Fibroblast of villous mesenchyme (primary cell): ENCODE results near the gene MAP2K7. TPM values are rescaled to one million over a fixed set of nuclear protein-coding genes. Genes with fewer than 3 reads are reported as not detected.

Experiments
- DNase-seq: peaks from one replicate; pipeline ENCODE4 v3.0.0-alpha.2; 2010; ENCODE audit warnings: low read depth
- H3K4me3 ChIP-seq: 2 replicates; pipeline ENCODE4 v1.5.1; 2011; ENCODE audit warnings: low read depth, mild to moderate bottlenecking, low read length
- CTCF ChIP-seq: IDR thresholded peaks from 2 replicates; pipeline ENCODE4 v1.5.1; 2012; ENCODE audit warnings: low read depth, mild to moderate bottlenecking, low read length; ENCODE audit not compliant: insufficient read depth
- total RNA-seq: library from RNA; depleted of rRNA; stranded (reverse); fragments of >200 nt; gene quantifications from 2 replicates; pipeline ENCODE4 v1.2.3, GENCODE V29; 2012

MAP2K7 gene
- total RNA-seq, 1 donor: 12.1 TPM

- DNase-seq: peak; percentile 72
- H3K4me3 ChIP-seq: peak overlapping the region; percentile 57
- TF ChIP-seq CTCF: peak; percentile 47
Observed at GRCh38 chr19:7868671-7869452, 34.8 kb upstream of the MAP2K7 start.

- H3K4me3 ChIP-seq: peak overlapping the region; percentile 48
- DNase-seq: peak; percentile 51
- no peak for TF ChIP-seq CTCF
Observed at GRCh38 chr19:7869453-7869909, 34.2 kb upstream of the MAP2K7 start.

GRCh38 chr19:7869910-7870511 lies 33.7 kb upstream of the MAP2K7 start:
- peak; percentile 54 for DNase-seq
- peak overlapping the region; percentile 48 for H3K4me3 ChIP-seq
- TF ChIP-seq CTCF: no peak

GRCh38 chr19:7870571-7871436 lies 32.9 kb upstream of the MAP2K7 start:
- no peak for TF ChIP-seq CTCF
- no peak overlapping the region for H3K4me3 ChIP-seq
- peak; percentile 50 for DNase-seq

- H3K4me3 ChIP-seq: peak overlapping the region; percentile 56
- peak; percentile 89 for DNase-seq
- no peak for TF ChIP-seq CTCF
Observed at GRCh38 chr19:7871437-7872305, 32.0 kb upstream of the MAP2K7 start.
